ENCODE measurements around the gene EFCAB5. TPM values are rescaled to one million over a fixed set of nuclear protein-coding genes. Genes with fewer than 3 reads are reported as not detected.

EFCAB5 gene
- total and polyA plus RNA-seq, 2 experiments from 2014 or later = 0.68 TPM; not detected in 1

DNA sequence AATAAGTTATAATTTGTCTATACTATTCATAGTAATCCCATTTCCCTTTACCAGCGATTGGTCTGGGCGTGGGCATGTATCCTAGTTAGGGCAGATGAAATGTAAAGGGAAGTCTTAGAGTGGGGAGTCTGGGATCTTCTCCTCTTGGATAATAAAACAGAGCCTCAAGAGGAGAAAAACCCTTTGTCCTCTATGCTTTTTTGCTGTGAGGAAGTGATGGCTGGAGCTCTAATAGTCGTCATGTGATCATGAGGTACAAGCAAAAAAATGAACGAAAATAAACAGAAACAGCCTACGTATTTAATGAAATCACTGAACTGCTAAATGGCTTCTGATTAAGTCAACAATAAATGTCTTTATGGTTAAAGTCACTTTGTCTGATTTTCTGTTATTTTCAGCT is 26.8 kb downstream of the EFCAB5 start:
- no peaks in the 10 kb centered on the region for H3K9me2 ChIP-seq (ENCODE audit: insufficient read depth)
- no peaks in the 10 kb centered on the region for H3F3A ChIP-seq (replicated peaks; ENCODE audit: low read depth)
- H3K27me3 Mint-ChIP-seq (ENCODE audit: insufficient read depth, low read depth, poor library complexity) = peaks cover 3% of the 10 kb centered on the region
- no peak for TF ChIP-seq POLR2AphosphoS5 (IDR thresholded peaks at IDR 0.05; ENCODE audit: low read depth)
- no peak for TF ChIP-seq ZNF331 (CRISPR knock-in tag; IDR thresholded peaks at IDR 0.05; ENCODE audit: low read depth)
- TF ChIP-seq CREB1 (CRISPR knock-in tag; IDR thresholded peaks at IDR 0.05; ENCODE audit: low read depth) = no peak
- TF ChIP-seq, protein P1, sequence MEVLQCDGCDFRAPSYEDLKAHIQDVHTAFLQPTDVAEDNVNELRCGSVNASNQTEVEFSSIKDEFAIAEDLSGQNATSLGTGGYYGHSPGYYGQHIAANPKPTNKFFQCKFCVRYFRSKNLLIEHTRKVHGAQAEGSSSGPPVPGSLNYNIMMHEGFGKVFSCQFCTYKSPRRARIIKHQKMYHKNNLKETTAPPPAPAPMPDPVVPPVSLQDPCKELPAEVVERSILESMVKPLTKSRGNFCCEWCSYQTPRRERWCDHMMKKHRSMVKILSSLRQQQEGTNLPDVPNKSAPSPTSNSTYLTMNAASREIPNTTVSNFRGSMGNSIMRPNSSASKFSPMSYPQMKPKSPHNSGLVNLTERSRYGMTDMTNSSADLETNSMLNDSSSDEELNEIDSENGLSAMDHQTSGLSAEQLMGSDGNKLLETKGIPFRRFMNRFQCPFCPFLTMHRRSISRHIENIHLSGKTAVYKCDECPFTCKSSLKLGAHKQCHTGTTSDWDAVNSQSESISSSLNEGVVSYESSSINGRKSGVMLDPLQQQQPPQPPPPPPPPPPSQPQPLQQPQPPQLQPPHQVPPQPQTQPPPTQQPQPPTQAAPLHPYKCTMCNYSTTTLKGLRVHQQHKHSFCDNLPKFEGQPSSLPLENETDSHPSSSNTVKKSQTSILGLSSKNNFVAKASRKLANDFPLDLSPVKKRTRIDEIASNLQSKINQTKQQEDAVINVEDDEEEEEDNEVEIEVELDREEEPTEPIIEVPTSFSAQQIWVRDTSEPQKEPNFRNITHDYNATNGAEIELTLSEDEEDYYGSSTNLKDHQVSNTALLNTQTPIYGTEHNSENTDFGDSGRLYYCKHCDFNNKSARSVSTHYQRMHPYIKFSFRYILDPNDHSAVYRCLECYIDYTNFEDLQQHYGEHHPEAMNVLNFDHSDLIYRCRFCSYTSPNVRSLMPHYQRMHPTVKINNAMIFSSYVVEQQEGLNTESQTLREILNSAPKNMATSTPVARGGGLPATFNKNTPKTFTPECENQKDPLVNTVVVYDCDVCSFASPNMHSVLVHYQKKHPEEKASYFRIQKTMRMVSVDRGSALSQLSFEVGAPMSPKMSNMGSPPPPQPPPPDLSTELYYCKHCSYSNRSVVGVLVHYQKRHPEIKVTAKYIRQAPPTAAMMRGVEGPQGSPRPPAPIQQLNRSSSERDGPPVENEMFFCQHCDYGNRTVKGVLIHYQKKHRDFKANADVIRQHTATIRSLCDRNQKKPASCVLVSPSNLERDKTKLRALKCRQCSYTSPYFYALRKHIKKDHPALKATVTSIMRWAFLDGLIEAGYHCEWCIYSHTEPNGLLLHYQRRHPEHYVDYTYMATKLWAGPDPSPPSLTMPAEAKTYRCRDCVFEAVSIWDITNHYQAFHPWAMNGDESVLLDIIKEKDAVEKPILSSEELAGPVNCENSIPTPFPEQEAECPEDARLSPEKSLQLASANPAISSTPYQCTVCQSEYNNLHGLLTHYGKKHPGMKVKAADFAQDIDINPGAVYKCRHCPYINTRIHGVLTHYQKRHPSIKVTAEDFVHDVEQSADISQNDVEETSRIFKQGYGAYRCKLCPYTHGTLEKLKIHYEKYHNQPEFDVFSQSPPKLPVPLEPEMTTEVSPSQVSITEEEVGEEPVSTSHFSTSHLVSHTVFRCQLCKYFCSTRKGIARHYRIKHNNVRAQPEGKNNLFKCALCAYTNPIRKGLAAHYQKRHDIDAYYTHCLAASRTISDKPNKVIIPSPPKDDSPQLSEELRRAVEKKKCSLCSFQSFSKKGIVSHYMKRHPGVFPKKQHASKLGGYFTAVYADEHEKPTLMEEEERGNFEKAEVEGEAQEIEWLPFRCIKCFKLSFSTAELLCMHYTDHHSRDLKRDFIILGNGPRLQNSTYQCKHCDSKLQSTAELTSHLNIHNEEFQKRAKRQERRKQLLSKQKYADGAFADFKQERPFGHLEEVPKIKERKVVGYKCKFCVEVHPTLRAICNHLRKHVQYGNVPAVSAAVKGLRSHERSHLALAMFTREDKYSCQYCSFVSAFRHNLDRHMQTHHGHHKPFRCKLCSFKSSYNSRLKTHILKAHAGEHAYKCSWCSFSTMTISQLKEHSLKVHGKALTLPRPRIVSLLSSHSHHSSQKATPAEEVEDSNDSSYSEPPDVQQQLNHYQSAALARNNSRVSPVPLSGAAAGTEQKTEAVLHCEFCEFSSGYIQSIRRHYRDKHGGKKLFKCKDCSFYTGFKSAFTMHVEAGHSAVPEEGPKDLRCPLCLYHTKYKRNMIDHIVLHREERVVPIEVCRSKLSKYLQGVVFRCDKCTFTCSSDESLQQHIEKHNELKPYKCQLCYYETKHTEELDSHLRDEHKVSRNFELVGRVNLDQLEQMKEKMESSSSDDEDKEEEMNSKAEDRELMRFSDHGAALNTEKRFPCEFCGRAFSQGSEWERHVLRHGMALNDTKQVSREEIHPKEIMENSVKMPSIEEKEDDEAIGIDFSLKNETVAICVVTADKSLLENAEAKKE (CRISPR knock-in tag; IDR thresholded peaks at IDR 0.05) = no peak
- TF ChIP-seq, protein P2, sequence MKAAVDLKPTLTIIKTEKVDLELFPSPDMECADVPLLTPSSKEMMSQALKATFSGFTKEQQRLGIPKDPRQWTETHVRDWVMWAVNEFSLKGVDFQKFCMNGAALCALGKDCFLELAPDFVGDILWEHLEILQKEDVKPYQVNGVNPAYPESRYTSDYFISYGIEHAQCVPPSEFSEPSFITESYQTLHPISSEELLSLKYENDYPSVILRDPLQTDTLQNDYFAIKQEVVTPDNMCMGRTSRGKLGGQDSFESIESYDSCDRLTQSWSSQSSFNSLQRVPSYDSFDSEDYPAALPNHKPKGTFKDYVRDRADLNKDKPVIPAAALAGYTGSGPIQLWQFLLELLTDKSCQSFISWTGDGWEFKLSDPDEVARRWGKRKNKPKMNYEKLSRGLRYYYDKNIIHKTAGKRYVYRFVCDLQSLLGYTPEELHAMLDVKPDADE (IDR thresholded peaks at IDR 0.05) = no peak
- H3K27ac Mint-ChIP-seq = no peak overlapping the region
- H3K27me3 ChIP-seq (ENCODE audit: insufficient read depth) = no peaks in the 10 kb centered on the region
- H3K36me3 Mint-ChIP-seq (ENCODE audit: low read depth) = no peaks in the 10 kb centered on the region
- ATAC-seq = no peak
- H3K79me2 ChIP-seq (replicated peaks; ENCODE audit: insufficient read depth) = no peaks in the 10 kb centered on the region
- H4K20me1 ChIP-seq (replicated peaks; ENCODE audit: insufficient read depth) = no peaks in the 10 kb centered on the region
- no peaks in the 10 kb centered on the region for H3K9me3 Mint-ChIP-seq
- no peak overlapping the region for H3K4me2 ChIP-seq
- H3K4me3 ChIP-seq = no peak overlapping the region
- H3K4me1 Mint-ChIP-seq = no peaks in the 10 kb centered on the region
- H3K4me1 ChIP-seq (ENCODE audit: insufficient read depth) = no peaks in the 10 kb centered on the region
- no peaks in the 10 kb centered on the region for H3K36me3 ChIP-seq (ENCODE audit: insufficient read depth)
- no peak overlapping the region for H3K27ac ChIP-seq (ENCODE audit: low read depth)
- no peak overlapping the region for H2AFZ ChIP-seq
- no peak for DNase-seq (ENCODE audit: low spot score)
- no peak overlapping the region for H3K4me3 Mint-ChIP-seq

DNA sequence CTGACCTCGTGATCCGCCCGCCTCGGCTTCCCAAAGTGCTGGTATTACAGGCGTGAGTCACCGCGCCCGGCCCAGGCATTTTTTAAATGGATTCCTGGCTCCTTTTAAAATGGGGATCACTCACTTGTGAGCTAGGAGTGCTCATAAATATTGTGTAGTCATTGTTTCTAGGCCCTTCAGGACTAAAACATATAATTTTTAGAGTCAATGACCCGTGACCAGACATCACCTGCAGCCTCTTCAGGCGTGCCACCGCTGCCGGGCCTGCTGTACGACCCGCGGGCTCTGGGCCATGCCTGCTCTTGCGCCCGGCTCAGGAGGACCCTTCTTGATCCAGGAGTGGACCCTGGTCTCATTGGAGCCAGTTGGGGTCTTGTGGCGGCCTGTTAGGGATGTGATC is 30.8 kb downstream of the EFCAB5 start:
- no peak for ATAC-seq
- no peaks in the 10 kb centered on the region for H3K9me3 Mint-ChIP-seq
- TF ChIP-seq ZNF331 (CRISPR knock-in tag; IDR thresholded peaks at IDR 0.05; ENCODE audit: low read depth) (no peak), CREB1 (CRISPR knock-in tag; IDR thresholded peaks at IDR 0.05; ENCODE audit: low read depth) (no peak), POLR2AphosphoS5 (IDR thresholded peaks at IDR 0.05; ENCODE audit: low read depth) (no peak)
- TF ChIP-seq, protein P3, sequence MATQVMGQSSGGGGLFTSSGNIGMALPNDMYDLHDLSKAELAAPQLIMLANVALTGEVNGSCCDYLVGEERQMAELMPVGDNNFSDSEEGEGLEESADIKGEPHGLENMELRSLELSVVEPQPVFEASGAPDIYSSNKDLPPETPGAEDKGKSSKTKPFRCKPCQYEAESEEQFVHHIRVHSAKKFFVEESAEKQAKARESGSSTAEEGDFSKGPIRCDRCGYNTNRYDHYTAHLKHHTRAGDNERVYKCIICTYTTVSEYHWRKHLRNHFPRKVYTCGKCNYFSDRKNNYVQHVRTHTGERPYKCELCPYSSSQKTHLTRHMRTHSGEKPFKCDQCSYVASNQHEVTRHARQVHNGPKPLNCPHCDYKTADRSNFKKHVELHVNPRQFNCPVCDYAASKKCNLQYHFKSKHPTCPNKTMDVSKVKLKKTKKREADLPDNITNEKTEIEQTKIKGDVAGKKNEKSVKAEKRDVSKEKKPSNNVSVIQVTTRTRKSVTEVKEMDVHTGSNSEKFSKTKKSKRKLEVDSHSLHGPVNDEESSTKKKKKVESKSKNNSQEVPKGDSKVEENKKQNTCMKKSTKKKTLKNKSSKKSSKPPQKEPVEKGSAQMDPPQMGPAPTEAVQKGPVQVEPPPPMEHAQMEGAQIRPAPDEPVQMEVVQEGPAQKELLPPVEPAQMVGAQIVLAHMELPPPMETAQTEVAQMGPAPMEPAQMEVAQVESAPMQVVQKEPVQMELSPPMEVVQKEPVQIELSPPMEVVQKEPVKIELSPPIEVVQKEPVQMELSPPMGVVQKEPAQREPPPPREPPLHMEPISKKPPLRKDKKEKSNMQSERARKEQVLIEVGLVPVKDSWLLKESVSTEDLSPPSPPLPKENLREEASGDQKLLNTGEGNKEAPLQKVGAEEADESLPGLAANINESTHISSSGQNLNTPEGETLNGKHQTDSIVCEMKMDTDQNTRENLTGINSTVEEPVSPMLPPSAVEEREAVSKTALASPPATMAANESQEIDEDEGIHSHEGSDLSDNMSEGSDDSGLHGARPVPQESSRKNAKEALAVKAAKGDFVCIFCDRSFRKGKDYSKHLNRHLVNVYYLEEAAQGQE (IDR thresholded peaks at IDR 0.05; ENCODE audit: unreplicated experiment) = no peak
- TF ChIP-seq, protein P2 (IDR thresholded peaks at IDR 0.05) = no peak

More for the DNA sequence above, 30.8 kb downstream of the EFCAB5 start:
- Histone ChIP-seq H3K4me2 (no peak overlapping the region), H3F3A (replicated peaks; ENCODE audit: low read depth) (no peaks in the 10 kb centered on the region), H3K4me3 (no peak overlapping the region), H4K20me1 (replicated peaks; ENCODE audit: insufficient read depth) (no peaks in the 10 kb centered on the region), H3K27ac (ENCODE audit: low read depth) (no peak overlapping the region), H3K36me3 (ENCODE audit: insufficient read depth) (no peaks in the 10 kb centered on the region), H3K4me1 (ENCODE audit: insufficient read depth) (no peaks in the 10 kb centered on the region), H2AFZ (no peak overlapping the region), H3K27me3 (ENCODE audit: insufficient read depth) (no peaks in the 10 kb centered on the region), H3K79me2 (replicated peaks; ENCODE audit: insufficient read depth) (no peaks in the 10 kb centered on the region), H3K9me2 (ENCODE audit: insufficient read depth) (no peaks in the 10 kb centered on the region)
- DNase-seq (ENCODE audit: low spot score) = no peak
- no peaks in the 10 kb centered on the region for H3K27me3 Mint-ChIP-seq (ENCODE audit: insufficient read depth, low read depth, poor library complexity)
- no peaks in the 10 kb centered on the region for H3K36me3 Mint-ChIP-seq (ENCODE audit: low read depth)
- no peaks in the 10 kb centered on the region for H3K4me1 Mint-ChIP-seq
- no peak overlapping the region for H3K4me3 Mint-ChIP-seq
- H3K27ac Mint-ChIP-seq = no peak overlapping the region

Measured in GM23338 (cell line).